ENCODE measurements around the gene MINDY2.

The MINDY2 gene

DNA sequence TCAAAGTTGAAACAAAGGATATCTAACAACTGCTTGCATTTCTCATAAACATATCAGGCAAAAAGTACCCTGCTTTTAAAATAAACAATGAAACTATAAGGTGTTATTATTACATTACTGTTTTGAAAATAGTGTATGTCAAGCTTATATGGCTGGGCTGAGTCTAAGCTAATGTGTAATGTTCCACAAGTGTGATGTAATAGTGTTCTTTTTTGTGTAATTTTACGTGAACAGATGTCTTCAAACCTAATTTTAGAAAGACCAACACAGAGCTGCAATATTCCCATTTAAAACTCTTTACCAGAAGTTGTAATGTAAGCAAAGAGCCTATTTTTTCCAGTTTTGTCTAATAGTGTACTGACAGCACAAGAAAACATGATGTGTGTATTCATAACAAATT lies 34.0 kb downstream of the MINDY2 start:
- TF ChIP-seq FOXM1 (IDR thresholded peaks at IDR 0.05; ENCODE audit: borderline replicate concordance, low read depth) (no peak), NFIC (IDR thresholded peaks at IDR 0.05) (no peak), EP300 (IDR thresholded peaks at IDR 0.05; ENCODE audit: borderline replicate concordance) (no peak), ZBTB7A (IDR thresholded peaks at IDR 0.05; ENCODE audit: low read depth) (no peak), EGR1 (IDR thresholded peaks at IDR 0.05) (no peak), TAF1 (IDR thresholded peaks at IDR 0.05; ENCODE audit: low read depth) (no peak), TEAD4 (IDR thresholded peaks at IDR 0.05) (no peak), TCF12 (IDR thresholded peaks at IDR 0.05; ENCODE audit: low read depth) (no peak), RAD21 (IDR thresholded peaks at IDR 0.05; ENCODE audit: low read depth) (no peak), YY1 (IDR thresholded peaks at IDR 0.05; ENCODE audit: low read depth) (no peak), CREB1 (IDR thresholded peaks at IDR 0.05; ENCODE audit: low read depth) (no peak), CEBPB (IDR thresholded peaks at IDR 0.05) (no peak)
- TF ChIP-seq, protein P1, sequence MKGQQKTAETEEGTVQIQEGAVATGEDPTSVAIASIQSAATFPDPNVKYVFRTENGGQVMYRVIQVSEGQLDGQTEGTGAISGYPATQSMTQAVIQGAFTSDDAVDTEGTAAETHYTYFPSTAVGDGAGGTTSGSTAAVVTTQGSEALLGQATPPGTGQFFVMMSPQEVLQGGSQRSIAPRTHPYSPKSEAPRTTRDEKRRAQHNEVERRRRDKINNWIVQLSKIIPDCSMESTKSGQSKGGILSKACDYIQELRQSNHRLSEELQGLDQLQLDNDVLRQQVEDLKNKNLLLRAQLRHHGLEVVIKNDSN (IDR thresholded peaks at IDR 0.05), result no peak
- TF ChIP-seq, protein P2, sequence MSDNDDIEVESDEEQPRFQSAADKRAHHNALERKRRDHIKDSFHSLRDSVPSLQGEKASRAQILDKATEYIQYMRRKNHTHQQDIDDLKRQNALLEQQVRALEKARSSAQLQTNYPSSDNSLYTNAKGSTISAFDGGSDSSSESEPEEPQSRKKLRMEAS (IDR thresholded peaks at IDR 0.05), result no peak
- TF ChIP-seq, protein P3, sequence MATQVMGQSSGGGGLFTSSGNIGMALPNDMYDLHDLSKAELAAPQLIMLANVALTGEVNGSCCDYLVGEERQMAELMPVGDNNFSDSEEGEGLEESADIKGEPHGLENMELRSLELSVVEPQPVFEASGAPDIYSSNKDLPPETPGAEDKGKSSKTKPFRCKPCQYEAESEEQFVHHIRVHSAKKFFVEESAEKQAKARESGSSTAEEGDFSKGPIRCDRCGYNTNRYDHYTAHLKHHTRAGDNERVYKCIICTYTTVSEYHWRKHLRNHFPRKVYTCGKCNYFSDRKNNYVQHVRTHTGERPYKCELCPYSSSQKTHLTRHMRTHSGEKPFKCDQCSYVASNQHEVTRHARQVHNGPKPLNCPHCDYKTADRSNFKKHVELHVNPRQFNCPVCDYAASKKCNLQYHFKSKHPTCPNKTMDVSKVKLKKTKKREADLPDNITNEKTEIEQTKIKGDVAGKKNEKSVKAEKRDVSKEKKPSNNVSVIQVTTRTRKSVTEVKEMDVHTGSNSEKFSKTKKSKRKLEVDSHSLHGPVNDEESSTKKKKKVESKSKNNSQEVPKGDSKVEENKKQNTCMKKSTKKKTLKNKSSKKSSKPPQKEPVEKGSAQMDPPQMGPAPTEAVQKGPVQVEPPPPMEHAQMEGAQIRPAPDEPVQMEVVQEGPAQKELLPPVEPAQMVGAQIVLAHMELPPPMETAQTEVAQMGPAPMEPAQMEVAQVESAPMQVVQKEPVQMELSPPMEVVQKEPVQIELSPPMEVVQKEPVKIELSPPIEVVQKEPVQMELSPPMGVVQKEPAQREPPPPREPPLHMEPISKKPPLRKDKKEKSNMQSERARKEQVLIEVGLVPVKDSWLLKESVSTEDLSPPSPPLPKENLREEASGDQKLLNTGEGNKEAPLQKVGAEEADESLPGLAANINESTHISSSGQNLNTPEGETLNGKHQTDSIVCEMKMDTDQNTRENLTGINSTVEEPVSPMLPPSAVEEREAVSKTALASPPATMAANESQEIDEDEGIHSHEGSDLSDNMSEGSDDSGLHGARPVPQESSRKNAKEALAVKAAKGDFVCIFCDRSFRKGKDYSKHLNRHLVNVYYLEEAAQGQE (IDR thresholded peaks at IDR 0.05; ENCODE audit: low read depth), result no peak

DNA sequence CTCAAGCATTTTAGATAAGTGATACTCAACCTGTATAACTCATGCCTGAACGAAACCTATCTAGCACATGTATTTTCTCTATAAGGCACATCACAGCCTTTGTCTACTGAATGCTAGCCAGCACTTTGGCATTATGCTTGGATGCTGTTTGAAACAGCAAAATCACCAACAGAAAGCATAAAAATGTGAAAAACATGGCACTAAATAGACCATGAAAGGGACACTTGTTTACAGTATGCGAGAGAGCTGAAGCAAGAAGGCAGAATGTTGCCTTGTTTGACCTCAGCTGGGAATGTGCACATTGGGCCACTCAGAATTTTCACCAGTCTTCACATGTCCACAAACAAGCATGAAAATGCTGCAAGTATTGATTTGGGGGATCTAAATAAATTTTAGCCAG lies 59.5 kb downstream of the MINDY2 start:
- TF ChIP-seq NFIC (IDR thresholded peaks at IDR 0.05) (no peak), YY1 (IDR thresholded peaks at IDR 0.05; ENCODE audit: low read depth) (no peak), TCF12 (IDR thresholded peaks at IDR 0.05; ENCODE audit: low read depth) (no peak), RAD21 (IDR thresholded peaks at IDR 0.05; ENCODE audit: low read depth) (no peak), FOXM1 (IDR thresholded peaks at IDR 0.05; ENCODE audit: borderline replicate concordance, low read depth) (no peak), CEBPB (IDR thresholded peaks at IDR 0.05) (no peak), TAF1 (IDR thresholded peaks at IDR 0.05; ENCODE audit: low read depth) (no peak), CREB1 (IDR thresholded peaks at IDR 0.05; ENCODE audit: low read depth) (no peak), ZBTB7A (IDR thresholded peaks at IDR 0.05; ENCODE audit: low read depth) (no peak), EGR1 (IDR thresholded peaks at IDR 0.05) (no peak), EP300 (IDR thresholded peaks at IDR 0.05; ENCODE audit: borderline replicate concordance) (no peak), TEAD4 (IDR thresholded peaks at IDR 0.05) (no peak)
- TF ChIP-seq, protein P3 (IDR thresholded peaks at IDR 0.05; ENCODE audit: low read depth), result no peak
- TF ChIP-seq, protein P2 (IDR thresholded peaks at IDR 0.05), result no peak
- TF ChIP-seq, protein P1 (IDR thresholded peaks at IDR 0.05), result no peak

DNA sequence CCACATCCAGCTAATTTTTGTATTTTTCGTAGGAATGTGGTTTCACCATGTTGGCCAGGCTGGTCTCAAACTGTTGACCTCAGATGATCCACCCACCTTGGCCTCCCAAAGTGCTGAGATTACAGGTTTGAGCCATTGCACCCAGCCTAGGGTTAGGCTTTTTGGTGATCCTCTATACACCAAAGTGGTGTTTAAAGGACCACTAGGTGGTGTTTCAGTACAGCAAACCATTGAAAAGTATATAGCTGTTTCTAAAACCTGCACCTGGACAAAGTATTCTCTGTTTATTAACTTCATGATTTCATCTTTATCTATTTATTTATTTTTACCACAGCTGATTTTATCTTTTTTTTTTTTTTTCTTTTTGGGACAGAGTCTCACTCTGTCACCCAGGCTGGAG lies 68.4 kb downstream of the MINDY2 start:
- TF ChIP-seq, protein P1 (IDR thresholded peaks at IDR 0.05), result no peak
- no peak for TF ChIP-seq EGR1 (IDR thresholded peaks at IDR 0.05)
- TF ChIP-seq RAD21 (IDR thresholded peaks at IDR 0.05; ENCODE audit: low read depth), result peak; percentile 33; the same call in 1 of the 2 replicates
- no peak for TF ChIP-seq EP300 (IDR thresholded peaks at IDR 0.05; ENCODE audit: borderline replicate concordance)

DNA sequence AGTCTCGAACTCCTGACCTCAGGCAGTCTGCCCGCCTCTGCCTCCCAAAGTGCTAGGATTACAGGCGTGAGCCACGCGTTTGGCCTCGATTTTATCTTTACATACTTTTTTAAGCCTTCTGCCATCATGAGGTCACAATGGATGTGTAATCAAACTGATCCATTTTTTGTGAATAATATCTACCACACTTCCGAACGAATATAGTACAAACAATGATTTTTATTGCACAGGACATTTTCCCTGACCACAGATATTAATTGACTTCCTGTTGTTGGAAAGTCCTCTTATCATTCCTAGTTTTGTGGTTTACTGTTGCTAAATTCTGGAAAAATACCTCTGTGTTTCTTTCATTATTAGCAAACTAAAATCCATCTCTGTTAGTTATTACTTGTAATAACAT lies 68.9 kb downstream of the MINDY2 start:
- TF ChIP-seq CREB1 (IDR thresholded peaks at IDR 0.05; ENCODE audit: low read depth) (no peak), CEBPB (IDR thresholded peaks at IDR 0.05) (no peak), ZBTB7A (IDR thresholded peaks at IDR 0.05; ENCODE audit: low read depth) (no peak), RAD21 (IDR thresholded peaks at IDR 0.05; ENCODE audit: low read depth) (no peak), YY1 (IDR thresholded peaks at IDR 0.05; ENCODE audit: low read depth) (no peak), EGR1 (IDR thresholded peaks at IDR 0.05) (no peak), EP300 (IDR thresholded peaks at IDR 0.05; ENCODE audit: borderline replicate concordance) (no peak), TAF1 (IDR thresholded peaks at IDR 0.05; ENCODE audit: low read depth) (no peak), TEAD4 (IDR thresholded peaks at IDR 0.05) (no peak), FOXM1 (IDR thresholded peaks at IDR 0.05; ENCODE audit: borderline replicate concordance, low read depth) (no peak), TCF12 (IDR thresholded peaks at IDR 0.05; ENCODE audit: low read depth) (no peak), NFIC (IDR thresholded peaks at IDR 0.05) (no peak)
- TF ChIP-seq, protein P2 (IDR thresholded peaks at IDR 0.05), result no peak
- TF ChIP-seq, protein P3 (IDR thresholded peaks at IDR 0.05; ENCODE audit: low read depth), result no peak
